Lower lobe of right lung (tissue), 2 donors: ENCODE results near the gene CPT1B. TPM values are rescaled to one million over a fixed set of nuclear protein-coding genes. Genes with fewer than 3 reads are reported as not detected.

ENCODE experiments used
- ATAC-seq, 2 donors: fragments of 200-7000 bp; cut with Tn5 transposase; one replicate each; pipeline ENCODE4 v1.9.1; 2020 to 2022; ENCODE audit warnings: mild to moderate bottlenecking in 2 of 2, moderate library complexity in 2 of 2
- DNase-seq: peaks from one replicate; pipeline ENCODE4 v3.0.0-alpha.2; 2020
- H3K27ac ChIP-seq: fragments of 200-600 bp; one replicate; pipeline ENCODE4 v1.8.0; 2022
- H3K27me3 ChIP-seq: fragments of 200-600 bp; one replicate; pipeline ENCODE4 v1.8.0; 2022; ENCODE audit warnings: low read depth
- H3K36me3 ChIP-seq: fragments of 200-600 bp; one replicate; pipeline ENCODE4 v1.8.0; 2022; ENCODE audit warnings: mild to moderate bottlenecking
- H3K4me1 ChIP-seq: fragments of 200-600 bp; one replicate; pipeline ENCODE4 v1.8.0; 2022
- H3K4me3 ChIP-seq: fragments of 200-600 bp; one replicate; pipeline ENCODE4 v1.8.0; 2022; ENCODE audit warnings: mild to moderate bottlenecking
- H3K9me3 ChIP-seq: fragments of 200-600 bp; one replicate; pipeline ENCODE4 v1.8.0; 2022
- CTCF ChIP-seq: fragments of 200-600 bp; IDR thresholded peaks from one replicate; pipeline ENCODE4 v1.8.0; 2022; ENCODE audit warnings: antibody characterized with exemption, mild to moderate bottlenecking
- intact Hi-C: fragments of 100-400 bp; cut with DNase I; formaldehyde crosslinking; loops from one replicate; pipeline ENCODE4 v1.11.0; 2022
- total RNA-seq: library from RNA; stranded (reverse); fragmentation: NEBNext Ultra II Directional; extraction: Animal tissue kit (Norgen Biotek cat#: 25700); gene quantifications from one replicate; pipeline ENCODE4 v1.2.1, GENCODE V29; 2021
- donor health status: DM: no; HTN: yes; CAD: no; lungs with severe emphysema.

CPT1B gene
- total RNA-seq, 1 donor from 2014 or later = 12.6 TPM

- TF ChIP-seq CTCF = no peak
- H3K36me3 ChIP-seq = peaks cover 5% of the 10 kb centered on the region
- intact Hi-C loops = no loop called here
- H3K27ac ChIP-seq = no peak overlapping the region
- DNase-seq = peak; percentile 35
- no peaks in the 10 kb centered on the region for H3K4me1 ChIP-seq
- no peaks in the 10 kb centered on the region for H3K27me3 ChIP-seq
- no peaks in the 10 kb centered on the region for H3K9me3 ChIP-seq
- ATAC-seq = no peak
- H3K4me3 ChIP-seq = no peak overlapping the region
Observed at GRCh38 chr22:50574383-50574755, 3.9 kb downstream of the CPT1B start.

GRCh38 chr22:50573491-50574382 is 4.5 kb downstream of the CPT1B start:
- ATAC-seq (no peak), DNase-seq (peak; percentile 32)
- H3K27ac ChIP-seq = no peak overlapping the region
- no peaks in the 10 kb centered on the region for H3K9me3 ChIP-seq
- H3K4me1 ChIP-seq = no peaks in the 10 kb centered on the region
- no peaks in the 10 kb centered on the region for H3K27me3 ChIP-seq
- peaks cover 5% of the 10 kb centered on the region for H3K36me3 ChIP-seq
- TF ChIP-seq CTCF = no peak
- intact Hi-C loops = no loop called here
- no peak overlapping the region for H3K4me3 ChIP-seq

GRCh38 chr22:50572965-50573364 is 5.3 kb downstream of the CPT1B start:
- no peak overlapping the region for H3K27ac ChIP-seq
- peaks cover 5% of the 10 kb centered on the region for H3K36me3 ChIP-seq
- intact Hi-C loops = no loop called here
- H3K4me1 ChIP-seq = no peaks in the 10 kb centered on the region
- no peaks in the 10 kb centered on the region for H3K27me3 ChIP-seq
- ATAC-seq (no peak), DNase-seq (peak; percentile 21)
- H3K4me3 ChIP-seq = no peak overlapping the region
- no peak for TF ChIP-seq CTCF
- no peaks in the 10 kb centered on the region for H3K9me3 ChIP-seq

- DNase-seq (peak; percentile 39), ATAC-seq (no peak)
- TF ChIP-seq CTCF = no peak
- Histone ChIP-seq H3K4me1 (no peaks in the 10 kb centered on the region), H3K4me3 (no peak overlapping the region), H3K36me3 (peaks cover 5% of the 10 kb centered on the region), H3K27ac (no peak overlapping the region), H3K27me3 (no peaks in the 10 kb centered on the region), H3K9me3 (no peaks in the 10 kb centered on the region)
- intact Hi-C loops = no loop called here
Observed at GRCh38 chr22:50571264-50572175, 6.7 kb downstream of the CPT1B start.

DNA sequence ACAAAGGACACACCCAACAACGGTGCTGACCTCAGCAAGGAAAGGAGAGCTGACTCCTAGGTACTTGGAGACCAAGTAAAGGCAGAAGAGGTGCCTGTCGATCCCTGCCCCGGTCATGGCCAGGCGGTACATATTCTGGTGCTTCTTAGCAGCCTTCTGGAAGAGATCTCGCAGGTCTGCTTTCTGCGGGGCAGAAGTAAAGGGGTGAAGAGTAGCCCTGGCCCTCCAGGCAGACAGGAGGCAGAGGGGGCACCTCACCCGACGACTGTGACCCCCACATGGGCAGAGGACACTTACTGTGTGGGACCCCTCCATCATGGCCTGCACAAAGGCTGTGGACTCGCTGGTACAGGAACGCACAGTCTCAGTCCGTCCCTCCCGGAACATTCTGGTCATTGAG is 7.4 kb downstream of the CPT1B start:
- H3K27ac ChIP-seq = no peak overlapping the region
- no peaks in the 10 kb centered on the region for H3K27me3 ChIP-seq
- H3K4me3 ChIP-seq = no peak overlapping the region
- no peaks in the 10 kb centered on the region for H3K4me1 ChIP-seq
- no peak for DNase-seq
- ATAC-seq = no peak
- H3K9me3 ChIP-seq = no peaks in the 10 kb centered on the region
- H3K36me3 ChIP-seq = peaks cover 5% of the 10 kb centered on the region
- intact Hi-C loops = no loop called here
- TF ChIP-seq CTCF = no peak
